Renal cortex interstitium (tissue), 11 donors: ENCODE measurements around the gene POLR1E. TPM values are rescaled to one million over a fixed set of nuclear protein-coding genes. Genes with fewer than 3 reads are reported as not detected.
"Not testable (repeated sequence)": the region's sequence is repeated elsewhere in the genome, so short reads cannot be mapped to it uniquely, and the experiment has no call there.

ENCODE experiments used
- DNase-seq, 11 donors: peaks; one replicate each; pipeline ENCODE4 v3.0.0-alpha.2; 2013; ENCODE audit warnings: low read depth in 9 of 11, low spot score in 4 of 11; ENCODE audit errors: extremely low read depth in 1 of 11
- polyA plus RNA-seq, 3 donors: library from polyadenylated mRNA; unstranded; fragments of 120-200 nt; gene quantifications; one replicate each; pipeline ENCODE4 v1.2.1, GENCODE V29; 2013; ENCODE audit not compliant: insufficient read length in 3 of 3

POLR1E gene
- polyA plus RNA-seq, 3 donors: 23.3 to 26.8 (median 25.9) TPM

DNA sequence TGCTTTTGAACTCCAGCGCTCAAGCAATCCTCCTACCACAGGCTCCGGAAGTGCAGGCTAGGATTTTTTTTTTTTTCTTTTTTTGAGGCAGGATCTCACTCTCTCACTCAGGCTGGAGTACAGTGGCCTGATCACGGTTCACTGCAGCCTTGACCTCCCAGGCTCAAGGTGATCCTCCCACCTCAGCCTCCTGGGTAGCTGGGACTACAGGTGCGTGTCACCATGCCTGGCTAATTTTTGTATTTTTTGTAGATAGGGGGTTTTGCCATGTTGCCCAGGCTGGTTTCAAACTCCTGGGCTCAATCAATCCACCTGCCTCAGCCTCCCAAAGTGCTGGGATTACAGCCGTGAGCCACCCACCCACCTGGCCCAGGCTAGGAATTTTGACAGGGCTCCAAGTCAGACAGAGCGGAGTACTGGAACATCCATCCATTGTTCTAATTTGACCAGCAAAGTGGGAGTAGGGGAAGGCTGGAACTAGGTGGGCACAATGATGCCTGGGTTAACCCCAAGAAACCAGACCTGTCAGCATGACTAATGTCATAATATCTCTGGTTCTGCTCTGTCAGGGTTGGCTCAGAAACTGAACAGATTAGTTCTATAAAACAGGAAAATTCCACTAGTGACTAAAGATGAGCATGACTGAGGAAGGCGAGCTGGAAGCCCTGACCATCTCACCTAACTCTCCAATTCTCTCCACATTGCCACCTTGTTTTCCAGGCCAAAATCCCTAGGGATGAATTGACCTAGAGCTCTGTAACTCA, 29.7 kb upstream of the POLR1E start:
- DNase-seq: no peak

DNA sequence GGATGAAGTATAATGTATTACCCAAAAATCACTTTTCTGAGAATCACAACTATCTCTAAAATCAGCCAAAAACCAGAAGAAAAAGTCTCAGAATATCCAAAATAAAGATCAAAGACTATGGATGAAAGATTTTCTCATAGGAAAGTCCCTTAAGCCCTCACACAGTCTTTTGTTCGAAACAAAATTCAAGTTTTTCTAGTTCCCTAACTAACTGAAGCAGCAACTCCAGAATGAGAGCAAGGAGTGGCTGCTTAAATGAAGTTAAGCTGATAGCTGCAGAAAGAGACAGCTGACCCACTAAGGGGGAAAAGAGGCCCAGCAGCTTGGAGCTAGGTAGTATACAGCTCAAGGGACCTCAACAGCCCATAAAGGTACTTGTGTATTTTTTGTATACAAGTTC, 28.9 kb upstream of the POLR1E start:
- no peak for DNase-seq

GRCh38 chr9:37464006-37464405, 21.7 kb upstream of the POLR1E start:
- DNase-seq: no peak

DNA sequence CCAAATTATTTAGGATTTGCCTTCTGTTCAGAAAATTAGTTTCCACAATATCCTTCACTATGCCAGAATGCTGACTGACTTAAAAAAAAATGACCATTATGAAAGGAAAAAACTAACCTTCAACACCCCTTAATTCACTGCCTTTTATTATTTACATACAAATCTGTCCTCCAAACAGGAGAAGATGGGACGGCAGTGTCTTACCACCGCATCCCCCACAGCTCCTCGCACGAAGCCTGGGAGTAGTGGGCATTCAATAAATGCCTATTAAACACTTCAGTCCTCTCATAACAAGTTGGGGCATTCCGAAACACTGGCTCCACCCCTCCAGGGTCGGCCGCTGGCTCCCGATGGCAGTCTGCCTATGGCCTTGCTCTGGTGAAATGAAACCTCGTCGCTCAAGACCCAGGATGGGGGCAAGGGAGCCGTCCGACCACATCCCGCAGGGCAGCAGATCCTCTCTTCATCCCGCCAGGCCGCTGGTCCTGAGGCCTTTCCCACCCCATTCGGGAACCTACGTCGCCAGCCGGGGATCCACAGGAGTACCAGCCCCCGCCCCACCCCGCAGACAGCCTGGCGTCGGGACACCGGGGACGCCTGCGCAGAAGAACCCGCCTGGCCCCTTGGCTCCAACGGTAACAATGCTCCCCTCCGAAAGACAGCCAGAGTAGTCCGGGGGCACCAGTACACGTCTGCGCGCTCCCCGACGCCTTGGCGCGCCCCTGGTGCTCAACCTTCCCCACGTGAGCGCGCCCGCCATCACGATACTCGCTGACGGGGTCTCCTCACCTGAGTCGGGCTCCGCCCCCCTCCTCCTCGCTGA, 21.1 kb upstream of the POLR1E start:
- DNase-seq: peak in 4 of 11 donors; percentile 41 to 62 (median 54)

DNA sequence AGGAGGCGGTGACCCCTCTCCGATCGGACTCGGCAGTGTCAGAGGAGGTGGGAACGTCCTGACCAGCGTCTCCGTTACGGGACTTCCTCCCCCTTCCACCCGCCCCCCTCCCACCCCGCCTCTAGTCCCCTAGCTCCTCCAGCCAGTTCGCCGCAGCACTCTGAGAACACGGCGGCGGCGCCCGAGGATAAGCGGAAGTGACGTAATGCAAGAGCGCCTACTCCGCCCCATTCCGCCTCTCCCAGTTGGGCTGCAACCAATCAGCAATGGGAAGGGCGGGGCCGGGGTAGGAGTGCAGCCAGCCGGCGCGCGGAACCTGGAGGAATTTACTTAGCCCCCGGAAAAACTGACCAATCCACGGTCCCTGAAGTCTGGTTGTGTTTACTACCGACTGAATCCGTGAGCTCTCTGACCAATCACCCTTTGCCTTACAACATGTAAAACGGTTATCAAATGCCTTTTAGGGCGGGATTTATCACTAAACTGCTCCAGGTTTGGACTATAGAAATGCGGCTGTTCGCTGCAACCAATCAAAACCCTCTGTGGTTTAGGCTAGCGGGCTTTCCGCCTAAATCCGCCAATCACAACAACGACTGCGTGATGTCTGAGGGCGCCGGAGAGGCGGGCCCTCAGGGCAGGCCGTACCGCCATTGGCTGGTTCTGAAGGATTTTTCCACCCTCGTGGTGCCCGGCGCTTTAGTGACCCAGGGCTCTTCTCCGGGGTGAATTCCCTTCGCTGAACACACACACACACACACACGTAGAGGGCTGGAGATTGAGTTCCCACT, 20.3 kb upstream of the POLR1E start, which contains the start of gene ZBTB5:
ZBTB5 (minus strand) TSS at position 202 of the 788 bp plus-strand sequence. CDS start 22,899 bp downstream, outside the sequence.
- peak; percentile 98 to 100 (median 99) for DNase-seq

DNA sequence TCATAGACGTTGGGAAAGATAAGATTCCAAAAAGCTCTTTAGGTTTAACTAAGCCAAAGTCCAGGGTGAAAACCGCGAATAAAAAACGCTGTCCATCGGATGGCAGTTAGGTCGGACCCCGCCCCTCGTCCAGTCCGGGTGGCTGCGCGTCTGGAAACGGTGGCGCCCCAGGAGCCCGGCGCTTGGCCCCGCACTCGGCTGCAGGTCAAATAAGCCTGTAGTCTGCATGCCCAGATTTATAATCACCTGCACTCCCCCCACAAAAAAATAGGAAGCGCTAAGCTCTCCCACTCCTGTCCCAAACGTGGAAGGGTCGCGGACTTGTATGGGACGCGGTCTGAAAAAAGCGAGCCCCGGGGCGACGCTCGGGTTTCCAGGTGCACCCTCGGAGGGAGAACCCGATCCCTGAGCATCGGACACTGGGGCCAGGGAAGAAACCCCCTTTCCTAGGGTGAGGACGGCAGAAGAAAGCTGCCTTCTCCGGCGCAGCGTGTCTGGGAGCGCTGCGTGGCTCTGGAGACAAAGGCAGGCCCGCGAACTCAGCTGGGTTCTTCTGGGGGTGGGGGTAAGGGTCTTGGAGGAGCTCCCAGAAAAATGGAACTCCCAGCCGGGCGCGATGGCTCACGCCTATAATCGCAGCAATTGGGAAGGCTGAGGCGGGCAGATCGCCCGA, 19.6 kb upstream of the POLR1E start:
- peak in 9 of 11 donors; percentile 56 to 80 (median 62) for DNase-seq

DNA sequence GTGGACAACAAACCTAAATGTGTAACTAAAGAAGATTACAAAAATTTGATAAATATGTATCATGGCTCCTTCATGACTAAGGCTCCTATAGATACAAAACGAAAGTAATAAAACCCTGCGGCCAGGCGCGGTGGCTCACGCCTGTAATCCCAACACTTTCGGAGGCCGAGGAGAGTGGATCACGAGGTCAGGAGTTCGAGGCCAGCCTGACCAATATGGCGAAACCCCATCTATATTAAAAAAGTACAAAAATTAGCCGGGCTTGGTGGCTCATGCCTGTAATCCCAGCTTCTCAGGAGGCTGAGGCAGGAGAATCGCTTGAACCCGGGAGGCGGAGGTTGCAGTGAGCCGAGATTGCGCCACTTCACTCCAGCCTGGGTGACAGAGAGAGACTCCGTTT, 18.2 kb upstream of the POLR1E start:
- DNase-seq: not testable (repeated sequence)

GRCh38 chr9:37468620-37469019, 17.1 kb upstream of the POLR1E start:
- no peak for DNase-seq

DNA sequence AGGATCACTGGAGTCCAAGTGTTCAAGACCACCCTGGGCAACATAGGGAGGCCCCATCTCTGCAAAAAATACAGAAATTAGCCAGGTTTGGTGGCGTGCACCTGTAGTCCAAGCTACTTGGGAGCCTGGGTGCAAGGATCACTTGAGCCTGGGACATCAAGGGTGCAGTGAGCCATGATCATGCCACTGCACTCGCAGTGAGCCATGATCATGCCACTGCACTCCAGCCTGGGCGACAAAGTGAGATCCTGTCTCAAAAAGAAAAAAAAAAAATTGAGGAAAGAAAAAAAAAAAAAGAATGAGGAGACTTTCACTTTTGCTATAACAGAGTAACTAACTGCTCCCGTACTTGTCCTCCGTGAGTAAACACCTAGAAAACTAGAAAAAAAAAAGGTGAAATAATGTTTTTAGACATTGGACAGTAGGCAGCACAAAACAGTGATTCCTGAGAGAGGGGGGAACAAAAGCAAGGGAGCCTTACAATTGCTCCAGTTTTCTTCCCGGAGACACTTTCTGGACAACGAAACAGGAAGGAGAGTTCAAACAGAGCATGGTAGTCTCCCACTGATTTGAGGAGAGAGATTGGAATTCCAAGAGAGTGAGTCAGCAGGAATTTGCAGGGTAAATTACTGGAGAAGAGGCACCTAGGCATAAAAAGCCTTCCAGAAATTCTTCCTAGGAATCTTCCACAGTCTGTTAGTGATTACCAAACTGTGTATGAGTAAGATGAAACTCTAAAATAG, 13.6 kb upstream of the POLR1E start:
- peak in 8 of 11 donors; percentile 39 to 66 (median 46) for DNase-seq

GRCh38 chr9:37473982-37474381, 11.8 kb upstream of the POLR1E start:
- DNase-seq: not testable (repeated sequence)

DNA sequence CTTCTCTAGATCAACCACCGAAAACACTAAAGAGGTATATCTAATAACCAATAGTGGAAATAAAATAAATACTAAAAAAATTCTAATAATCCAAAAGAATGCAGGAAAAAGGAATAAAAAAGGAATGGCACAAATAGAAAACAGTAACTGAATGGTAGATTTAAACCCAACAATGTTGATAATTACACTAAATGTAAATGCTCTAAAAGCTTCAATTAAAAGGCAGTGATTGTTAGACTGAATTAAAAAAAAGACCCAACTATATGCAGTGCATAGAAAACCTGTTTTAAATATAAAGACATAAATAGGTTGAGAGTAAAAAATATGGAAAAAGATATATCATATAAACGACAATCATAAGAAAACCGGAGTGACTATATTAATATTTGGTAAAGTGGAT, 11.3 kb upstream of the POLR1E start:
- no peak for DNase-seq

DNA sequence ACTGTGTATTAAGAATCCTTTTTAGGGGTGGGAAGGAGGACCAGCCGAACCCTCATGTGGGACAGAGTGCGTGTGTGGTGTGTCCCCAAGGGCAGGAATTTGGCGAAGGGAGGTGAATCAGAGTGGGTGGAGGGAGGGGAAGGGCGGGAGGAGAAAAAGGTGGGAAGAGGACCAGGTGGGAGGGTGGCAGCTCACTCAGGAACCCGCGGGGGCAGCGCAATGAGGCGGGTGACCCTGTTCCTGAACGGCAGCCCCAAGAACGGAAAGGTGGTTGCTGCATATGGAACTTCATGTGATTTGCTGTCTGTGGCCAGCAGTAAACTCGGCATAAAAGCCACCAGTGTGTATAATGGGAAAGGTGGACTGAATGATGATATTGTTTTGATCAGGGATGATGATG, 8.8 kb upstream of the POLR1E start:
- no peak for DNase-seq

DNA sequence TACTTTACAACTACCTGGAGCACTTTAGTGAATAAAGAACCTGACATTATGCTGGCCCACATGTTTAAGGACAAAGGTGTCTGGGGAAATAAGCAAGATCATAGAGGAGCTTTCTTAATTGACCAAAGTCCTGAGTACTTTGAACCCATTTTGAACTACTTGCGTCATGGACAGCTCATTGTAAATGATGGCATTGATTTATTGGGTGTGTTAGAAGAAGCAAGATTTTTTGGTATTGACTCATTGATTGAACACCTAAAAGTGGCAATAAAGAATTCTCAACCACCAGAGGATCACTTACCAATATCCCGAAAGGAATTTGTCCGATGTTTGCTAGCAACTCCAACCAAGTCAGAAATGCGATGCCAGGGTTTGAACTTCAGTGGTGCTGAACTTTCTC, 8.3 kb upstream of the POLR1E start:
- DNase-seq: not testable (repeated sequence)

GRCh38 chr9:37477987-37478619, 7.6 kb upstream of the POLR1E start:
- not testable (repeated sequence) for DNase-seq

DNA sequence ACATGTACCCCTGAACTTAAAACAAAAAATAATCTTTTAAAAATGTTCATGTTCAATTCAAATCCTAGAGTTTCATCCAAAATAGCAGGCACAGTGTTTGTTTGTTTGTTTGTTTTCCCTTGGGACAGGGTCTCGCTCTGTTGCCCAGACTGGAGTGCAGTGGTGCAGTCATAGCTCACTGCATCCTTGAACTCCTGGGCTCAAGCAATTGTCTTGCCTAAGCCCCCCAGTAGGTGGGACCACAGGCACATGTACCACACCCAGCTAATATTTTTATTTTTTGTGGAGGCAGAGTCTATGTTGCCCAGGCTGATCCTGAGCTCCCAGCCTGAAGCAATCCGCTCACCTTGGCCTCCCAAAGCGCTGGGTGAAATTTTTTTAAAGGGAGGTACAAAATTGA, 5.0 kb upstream of the POLR1E start:
- no peak for DNase-seq

DNA sequence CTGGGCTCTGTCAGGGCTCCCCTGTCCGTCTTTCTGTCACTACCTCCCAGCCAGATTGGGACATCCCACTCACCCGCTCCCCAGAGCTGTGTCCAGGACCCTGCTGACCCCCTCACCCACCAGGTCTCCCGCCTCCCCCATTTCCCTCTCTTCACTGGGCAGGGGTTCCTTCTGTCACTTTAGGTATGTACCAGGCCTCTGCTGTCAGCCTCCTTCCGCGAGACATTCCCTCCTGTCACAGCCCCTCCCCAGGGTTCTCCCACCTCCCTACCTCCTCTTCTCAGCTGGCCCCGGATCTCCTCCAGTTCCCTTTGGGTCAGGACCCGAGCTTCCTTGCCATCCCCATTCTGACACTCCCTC, 488 bp downstream of the POLR1E start:
- DNase-seq: no peak

DNA sequence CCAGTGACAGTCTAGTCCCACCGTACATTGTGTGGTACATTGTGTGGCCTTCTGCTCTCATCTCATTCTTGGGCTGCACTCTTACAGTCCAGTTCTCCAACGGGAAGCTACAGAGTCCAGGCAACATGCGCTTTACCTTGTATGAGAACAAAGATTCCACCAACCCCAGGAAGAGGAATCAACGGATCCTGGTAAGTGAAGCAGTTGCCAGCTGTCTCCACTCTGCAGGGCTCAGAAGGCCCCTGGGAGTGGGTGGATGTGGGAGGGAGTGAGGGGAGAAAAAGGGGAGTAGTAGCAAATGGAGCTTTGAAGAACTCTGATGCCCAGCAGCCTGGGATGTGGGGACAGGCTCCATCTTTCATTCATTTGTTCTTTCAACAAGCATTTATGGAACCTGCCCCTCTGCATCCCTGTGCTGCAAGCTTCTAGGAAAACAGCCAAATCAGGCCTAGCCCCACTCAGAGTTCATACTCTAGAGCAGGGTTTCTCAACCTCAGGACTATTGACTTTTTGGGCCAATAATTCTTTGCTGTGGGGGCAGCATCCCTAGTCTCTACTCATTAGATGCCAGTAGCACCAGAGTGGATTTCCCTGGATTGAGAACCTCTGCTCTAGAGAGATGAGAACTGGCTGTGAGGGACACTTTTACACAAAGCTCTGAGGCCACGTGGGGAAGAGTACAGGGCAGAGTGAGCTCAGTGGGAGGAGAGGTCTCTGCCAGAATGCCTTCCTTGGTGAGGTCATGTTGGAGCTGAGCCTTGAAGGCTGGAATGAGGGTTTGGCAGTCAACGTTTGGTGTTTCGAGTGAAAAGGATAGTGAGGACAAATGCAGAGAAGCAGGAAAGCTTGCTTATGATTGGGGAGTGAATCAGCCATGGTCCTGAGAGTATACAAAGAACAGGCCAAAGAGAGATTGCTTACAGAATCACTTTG, 1.1 kb downstream of the POLR1E start:
- DNase-seq: no peak
